SU-DHL-6 (cell line): ENCODE results near the gene ARHGAP26.

Experiments used
- H2AFZ ChIP-seq: fragments of 200-600 bp; sonication (generic); 2 replicates; pipeline ENCODE4 v1.6.1; 2014; ENCODE audit warnings: low read depth, mild to moderate bottlenecking, moderate library complexity, mixed read lengths, antibody characterized with exemption, low read length; ENCODE audit not compliant: severe bottlenecking
- H3F3A ChIP-seq: fragments of 200-600 bp; shearing (Covaris generic); 2 replicates; pipeline ENCODE4 v1.6.0; 2016; ENCODE audit warnings: antibody characterized with exemption, mild to moderate bottlenecking; ENCODE audit not compliant: insufficient read depth
- H3K27ac ChIP-seq: fragments of 200-600 bp; sonication (generic); 2 replicates; pipeline ENCODE4 v1.5.1; 2016; ENCODE audit warnings: low read depth, mild to moderate bottlenecking, low read length, moderate library complexity, mixed read lengths
- H3K27me3 ChIP-seq: fragments of 200-600 bp; sonication (generic), shearing (Covaris generic); 2 replicates; pipeline ENCODE4 v1.6.0; 2014; ENCODE audit warnings: mild to moderate bottlenecking, low read length
- H3K36me3 ChIP-seq: fragments of 200-600 bp; sonication (generic); 2 replicates; pipeline ENCODE4 v1.6.1; 2014; ENCODE audit warnings: mild to moderate bottlenecking, low read length, mixed read lengths
- H3K4me2 ChIP-seq: fragments of 300-600, 200-600 bp; shearing (Covaris generic), sonication (generic); 2 replicates; pipeline ENCODE4 v1.6.0; 2014; ENCODE audit warnings: low read length, low read depth, mild to moderate bottlenecking; ENCODE audit not compliant: poor library complexity, severe bottlenecking
- H3K4me3 ChIP-seq: fragments of 200-600 bp; sonication (generic); 2 replicates; pipeline ENCODE4 v1.5.1; 2014; ENCODE audit warnings: antibody characterized with exemption, low read length, mild to moderate bottlenecking, mixed read lengths; ENCODE audit not compliant: insufficient read depth, poor library complexity, severe bottlenecking
- H3K79me2 ChIP-seq: fragments of 200-600 bp; sonication (generic); 2 replicates; pipeline ENCODE4 v1.6.1; 2014; ENCODE audit warnings: mild to moderate bottlenecking, low read length, moderate library complexity; ENCODE audit not compliant: insufficient read depth
- H3K9ac ChIP-seq: fragments of 200-600 bp; sonication (generic); 2 replicates; pipeline ENCODE4 v1.7.0; 2014; ENCODE audit warnings: mild to moderate bottlenecking, low read length
- H3K9me2 ChIP-seq: fragments of 200-600 bp; sonication (generic); replicated peaks from 2 replicates; pipeline ENCODE4 v1.6.1; 2014; ENCODE audit warnings: low read length; ENCODE audit not compliant: insufficient read depth
- H3K9me3 ChIP-seq: fragments of 200-600 bp; sonication (generic); 2 replicates; pipeline ENCODE4 v1.6.1; 2014; ENCODE audit warnings: low read length, mixed read lengths; ENCODE audit not compliant: insufficient read depth
- H4K20me1 ChIP-seq: fragments of 200-600 bp; sonication (generic); 2 replicates; pipeline ENCODE4 v1.6.1; 2014; ENCODE audit warnings: low read depth, mild to moderate bottlenecking, antibody characterized with exemption, low read length, moderate library complexity, mixed read lengths
- EZH2phosphoT487 ChIP-seq: fragments of 200-600 bp; sonication (generic), shearing (Covaris generic); conservative IDR thresholded peaks from 2 replicates; pipeline ENCODE4 v1.6.1; 2018; ENCODE audit warnings: mild to moderate bottlenecking, antibody characterized with exemption, low read length, moderate library complexity, mixed read lengths
- TF ChIP-seq, protein P1 (sequence below): fragments of 200-600 bp; sonication (generic); IDR thresholded peaks from one replicate; pipeline ENCODE4 v1.5.1; 2017; ENCODE audit warnings: antibody characterized with exemption, mild to moderate bottlenecking, low read length, moderate library complexity; ENCODE audit not compliant: insufficient read depth, poor library complexity, severe bottlenecking

ARHGAP26 gene

GRCh38 chr5:142847898-142848790, 78.0 kb downstream of the ARHGAP26 start:
- no peak overlapping the region for H3K4me2 ChIP-seq
- no peaks in the 10 kb centered on the region for H3K79me2 ChIP-seq
- no peak overlapping the region for H3K9ac ChIP-seq
- H3K9me3 ChIP-seq = no peaks in the 10 kb centered on the region
- H3K27me3 ChIP-seq = no peaks in the 10 kb centered on the region
- TF ChIP-seq, protein P1, sequence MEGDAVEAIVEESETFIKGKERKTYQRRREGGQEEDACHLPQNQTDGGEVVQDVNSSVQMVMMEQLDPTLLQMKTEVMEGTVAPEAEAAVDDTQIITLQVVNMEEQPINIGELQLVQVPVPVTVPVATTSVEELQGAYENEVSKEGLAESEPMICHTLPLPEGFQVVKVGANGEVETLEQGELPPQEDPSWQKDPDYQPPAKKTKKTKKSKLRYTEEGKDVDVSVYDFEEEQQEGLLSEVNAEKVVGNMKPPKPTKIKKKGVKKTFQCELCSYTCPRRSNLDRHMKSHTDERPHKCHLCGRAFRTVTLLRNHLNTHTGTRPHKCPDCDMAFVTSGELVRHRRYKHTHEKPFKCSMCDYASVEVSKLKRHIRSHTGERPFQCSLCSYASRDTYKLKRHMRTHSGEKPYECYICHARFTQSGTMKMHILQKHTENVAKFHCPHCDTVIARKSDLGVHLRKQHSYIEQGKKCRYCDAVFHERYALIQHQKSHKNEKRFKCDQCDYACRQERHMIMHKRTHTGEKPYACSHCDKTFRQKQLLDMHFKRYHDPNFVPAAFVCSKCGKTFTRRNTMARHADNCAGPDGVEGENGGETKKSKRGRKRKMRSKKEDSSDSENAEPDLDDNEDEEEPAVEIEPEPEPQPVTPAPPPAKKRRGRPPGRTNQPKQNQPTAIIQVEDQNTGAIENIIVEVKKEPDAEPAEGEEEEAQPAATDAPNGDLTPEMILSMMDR = no peak
- no peak for TF ChIP-seq EZH2phosphoT487
- no peaks in the 10 kb centered on the region for H3K36me3 ChIP-seq
- no peaks in the 10 kb centered on the region for H3F3A ChIP-seq
- H4K20me1 ChIP-seq = no peaks in the 10 kb centered on the region
- no peaks in the 10 kb centered on the region for H3K9me2 ChIP-seq
- H2AFZ ChIP-seq = no peak overlapping the region
- H3K27ac ChIP-seq = no peak overlapping the region
- no peak overlapping the region for H3K4me3 ChIP-seq

DNA sequence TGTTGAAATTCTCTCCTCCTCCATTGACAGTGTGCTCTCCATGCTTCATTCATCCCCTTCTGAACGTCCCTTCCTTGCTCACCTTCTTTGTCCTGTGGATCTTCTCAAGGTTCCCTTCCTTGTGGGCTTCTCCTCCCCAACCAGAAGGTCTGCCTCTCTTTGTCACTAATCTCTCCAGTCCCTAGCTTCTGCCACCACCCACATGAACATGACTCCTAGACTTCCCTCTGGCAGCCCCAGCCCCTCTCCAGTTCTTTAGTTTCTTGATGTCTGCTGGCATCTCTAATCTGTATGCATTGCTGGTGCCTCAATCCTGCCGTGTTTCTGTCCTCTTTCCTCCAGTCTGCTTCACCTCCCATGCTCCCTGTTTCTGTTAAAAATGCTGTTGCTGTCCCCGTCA, 79.3 kb downstream of the ARHGAP26 start:
- Histone ChIP-seq H3K36me3 (no peaks in the 10 kb centered on the region), H3K9me3 (no peaks in the 10 kb centered on the region), H3K4me2 (no peak overlapping the region), H3K4me3 (no peak overlapping the region), H3K27ac (no peak overlapping the region), H3F3A (no peaks in the 10 kb centered on the region), H3K79me2 (no peaks in the 10 kb centered on the region), H3K27me3 (no peaks in the 10 kb centered on the region), H2AFZ (no peak overlapping the region), H4K20me1 (no peaks in the 10 kb centered on the region), H3K9me2 (no peaks in the 10 kb centered on the region), H3K9ac (no peak overlapping the region)
- TF ChIP-seq EZH2phosphoT487 = no peak
- TF ChIP-seq, protein P1 = no peak

DNA sequence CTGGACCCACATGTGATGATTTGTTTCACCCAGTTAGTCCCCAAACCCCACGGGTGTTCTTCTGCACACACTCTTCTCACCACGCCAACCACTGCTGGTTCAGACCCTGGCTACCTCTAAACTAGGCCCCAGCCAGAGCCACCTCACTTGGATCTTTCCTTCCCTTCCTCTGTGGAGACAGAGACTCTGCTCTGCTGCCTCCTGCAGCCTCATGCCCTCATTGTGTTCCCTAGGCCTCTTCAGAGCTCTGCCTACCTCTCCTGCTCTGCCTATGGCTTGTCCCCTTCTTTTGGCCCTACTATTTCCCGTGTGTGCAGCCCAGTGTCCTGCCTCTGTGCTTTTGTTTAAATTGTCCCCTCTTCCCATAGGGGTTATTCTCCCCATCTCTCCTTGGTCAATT, 79.7 kb downstream of the ARHGAP26 start:
- Histone ChIP-seq H3K27me3 (no peaks in the 10 kb centered on the region), H3K9me2 (no peaks in the 10 kb centered on the region), H3F3A (no peaks in the 10 kb centered on the region), H3K9ac (no peak overlapping the region), H3K79me2 (no peaks in the 10 kb centered on the region), H3K4me3 (no peak overlapping the region), H4K20me1 (no peaks in the 10 kb centered on the region), H3K27ac (no peak overlapping the region), H3K9me3 (no peaks in the 10 kb centered on the region), H3K36me3 (no peaks in the 10 kb centered on the region), H3K4me2 (no peak overlapping the region), H2AFZ (no peak overlapping the region)
- TF ChIP-seq, protein P1 = no peak
- no peak for TF ChIP-seq EZH2phosphoT487
